Measurements from ENCODE around the gene GLT8D1.

The GLT8D1 gene

GRCh38 chr3:52695798-52696671 lies 9.6 kb downstream of the GLT8D1 start:
- H3K27ac ChIP-seq, result no peak overlapping the region
- H3K4me3 ChIP-seq (ENCODE audit: low read depth, low read length), result no peak overlapping the region
- no peak for DNase-seq
- in situ Hi-C loops (cut with HindIII; ENCODE audit: low pct_ligation_motif_present, low sequenced_read_pairs), result no loop called here
- peaks cover 77% of the 10 kb centered on the region for H3K36me3 ChIP-seq (replicated peaks)
- no peaks in the 10 kb centered on the region for H3K27me3 ChIP-seq (replicated peaks)
- TF ChIP-seq, protein P1, sequence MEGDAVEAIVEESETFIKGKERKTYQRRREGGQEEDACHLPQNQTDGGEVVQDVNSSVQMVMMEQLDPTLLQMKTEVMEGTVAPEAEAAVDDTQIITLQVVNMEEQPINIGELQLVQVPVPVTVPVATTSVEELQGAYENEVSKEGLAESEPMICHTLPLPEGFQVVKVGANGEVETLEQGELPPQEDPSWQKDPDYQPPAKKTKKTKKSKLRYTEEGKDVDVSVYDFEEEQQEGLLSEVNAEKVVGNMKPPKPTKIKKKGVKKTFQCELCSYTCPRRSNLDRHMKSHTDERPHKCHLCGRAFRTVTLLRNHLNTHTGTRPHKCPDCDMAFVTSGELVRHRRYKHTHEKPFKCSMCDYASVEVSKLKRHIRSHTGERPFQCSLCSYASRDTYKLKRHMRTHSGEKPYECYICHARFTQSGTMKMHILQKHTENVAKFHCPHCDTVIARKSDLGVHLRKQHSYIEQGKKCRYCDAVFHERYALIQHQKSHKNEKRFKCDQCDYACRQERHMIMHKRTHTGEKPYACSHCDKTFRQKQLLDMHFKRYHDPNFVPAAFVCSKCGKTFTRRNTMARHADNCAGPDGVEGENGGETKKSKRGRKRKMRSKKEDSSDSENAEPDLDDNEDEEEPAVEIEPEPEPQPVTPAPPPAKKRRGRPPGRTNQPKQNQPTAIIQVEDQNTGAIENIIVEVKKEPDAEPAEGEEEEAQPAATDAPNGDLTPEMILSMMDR (IDR thresholded peaks at IDR 0.05; ENCODE audit: low read depth, low read length, missing control alignments), result no peak

- in situ Hi-C loops (cut with HindIII; ENCODE audit: low pct_ligation_motif_present, low sequenced_read_pairs), result no loop called here
These were observed 10.9 kb downstream of the GLT8D1 start for GRCh38 chr3:52694528-52695189.

GRCh38 chr3:52693071-52693470 lies 12.5 kb downstream of the GLT8D1 start:
- Histone ChIP-seq H3K27me3 (replicated peaks) (no peaks in the 10 kb centered on the region), H3K27ac (no peak overlapping the region), H3K4me3 (ENCODE audit: low read depth, low read length) (no peak overlapping the region), H3K36me3 (replicated peaks) (peaks cover 97% of the 10 kb centered on the region)
- TF ChIP-seq, protein P1 (IDR thresholded peaks at IDR 0.05; ENCODE audit: low read depth, low read length, missing control alignments), result no peak
- in situ Hi-C loops (cut with HindIII; ENCODE audit: low pct_ligation_motif_present, low sequenced_read_pairs), result no loop called here
- no peak for DNase-seq

More at GRCh38 chr3:52694528-52695189, 10.9 kb downstream of the GLT8D1 start:
- Histone ChIP-seq H3K4me3 (ENCODE audit: low read depth, low read length) (no peak overlapping the region), H3K36me3 (replicated peaks) (peaks cover 86% of the 10 kb centered on the region), H3K27me3 (replicated peaks) (no peaks in the 10 kb centered on the region), H3K27ac (no peak overlapping the region)
- TF ChIP-seq, protein P1 (IDR thresholded peaks at IDR 0.05; ENCODE audit: low read depth, low read length, missing control alignments), result no peak
- DNase-seq, result no peak

- H3K27ac ChIP-seq, result no peak overlapping the region
- in situ Hi-C loops (cut with HindIII; ENCODE audit: low pct_ligation_motif_present, low sequenced_read_pairs), result no loop called here
- TF ChIP-seq, protein P1 (IDR thresholded peaks at IDR 0.05; ENCODE audit: low read depth, low read length, missing control alignments), result no peak
These were observed 15.0 kb downstream of the GLT8D1 start for GRCh38 chr3:52690560-52690959.

DNA sequence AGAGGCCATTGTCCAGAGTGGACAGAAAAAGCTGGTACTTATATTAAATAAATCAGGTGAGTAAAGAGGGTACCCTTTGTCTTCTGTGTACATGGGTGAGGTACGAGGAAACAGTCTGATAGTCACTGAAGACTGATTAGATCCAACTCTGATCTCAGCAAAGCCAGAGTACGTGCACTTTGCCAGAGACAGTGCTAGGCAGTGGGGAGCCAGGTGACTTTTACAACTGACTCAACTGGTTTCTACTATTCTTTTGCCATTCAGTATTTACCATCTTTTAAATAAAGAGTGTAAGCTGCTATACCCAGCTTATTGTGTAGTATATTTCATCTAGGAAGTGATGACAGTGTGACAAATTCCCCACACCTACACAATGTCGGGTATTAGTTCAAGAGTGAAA lies 16.4 kb downstream of the GLT8D1 start:
- Histone ChIP-seq H3K4me3 (ENCODE audit: low read depth, low read length) (no peak overlapping the region), H3K36me3 (replicated peaks) (peaks cover 70% of the 10 kb centered on the region), H3K27me3 (replicated peaks) (no peaks in the 10 kb centered on the region), H3K27ac (no peak overlapping the region)
- DNase-seq, result no peak
- in situ Hi-C loops (cut with HindIII; ENCODE audit: low pct_ligation_motif_present, low sequenced_read_pairs), result no loop called here
- TF ChIP-seq, protein P1 (IDR thresholded peaks at IDR 0.05; ENCODE audit: low read depth, low read length, missing control alignments), result no peak

More at GRCh38 chr3:52690560-52690959, 15.0 kb downstream of the GLT8D1 start:
- no peak for DNase-seq
- Histone ChIP-seq H3K4me3 (ENCODE audit: low read depth, low read length) (no peak overlapping the region), H3K27me3 (replicated peaks) (no peaks in the 10 kb centered on the region), H3K36me3 (replicated peaks) (peaks cover 82% of the 10 kb centered on the region)

Measured in brain microvascular endothelial cell (primary cell).